ENCODE data around the gene HPRT1.

HPRT1 gene

GRCh38 chrX:134478374-134478773 is 18.4 kb downstream of the HPRT1 start:
- DNase-seq = no peak

DNA sequence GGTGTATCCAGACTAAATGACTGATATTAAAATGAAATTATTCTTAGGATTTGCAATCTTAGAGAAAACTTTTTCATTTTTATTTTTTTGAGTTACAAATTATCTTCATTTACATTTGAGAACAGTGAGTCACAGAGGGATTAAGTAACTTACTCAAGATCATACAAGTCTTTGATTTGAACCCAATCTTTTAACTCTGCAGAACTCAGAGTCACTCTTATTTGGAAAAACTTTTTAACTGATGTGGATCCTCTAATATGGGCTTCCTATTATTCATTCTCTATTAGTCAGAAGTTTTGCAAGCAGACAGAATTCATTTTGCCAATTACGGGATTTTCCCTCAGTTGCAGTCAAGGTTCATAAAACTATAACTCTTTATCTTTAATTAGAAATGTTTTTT is 20.1 kb downstream of the HPRT1 start:
- DNase-seq = no peak

GRCh38 chrX:134481339-134481738 is 21.4 kb downstream of the HPRT1 start:
- no peak for DNase-seq

- DNase-seq = no peak
Measured at GRCh38 chrX:134482371-134482770, 22.4 kb downstream of the HPRT1 start.

DNA sequence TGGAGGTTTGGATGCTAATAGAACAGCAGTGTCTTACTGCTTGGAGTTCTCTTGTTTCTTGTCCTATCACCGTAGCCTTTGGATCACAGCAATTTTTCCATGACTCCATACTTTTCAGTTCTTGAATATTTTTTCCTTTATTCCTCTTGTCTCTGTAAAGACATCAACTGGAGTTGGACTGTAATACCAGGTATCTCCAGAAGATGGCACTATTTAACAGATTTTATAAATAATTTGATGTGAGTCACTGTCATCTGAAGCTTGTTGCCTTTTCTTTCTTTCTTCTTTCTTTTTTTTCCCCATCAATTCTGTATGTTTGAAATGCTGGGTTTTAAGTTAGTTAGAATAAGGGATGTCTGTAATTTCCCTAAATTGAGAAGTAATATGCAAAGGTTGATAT is 24.1 kb downstream of the HPRT1 start:
- no peak for DNase-seq

DNA sequence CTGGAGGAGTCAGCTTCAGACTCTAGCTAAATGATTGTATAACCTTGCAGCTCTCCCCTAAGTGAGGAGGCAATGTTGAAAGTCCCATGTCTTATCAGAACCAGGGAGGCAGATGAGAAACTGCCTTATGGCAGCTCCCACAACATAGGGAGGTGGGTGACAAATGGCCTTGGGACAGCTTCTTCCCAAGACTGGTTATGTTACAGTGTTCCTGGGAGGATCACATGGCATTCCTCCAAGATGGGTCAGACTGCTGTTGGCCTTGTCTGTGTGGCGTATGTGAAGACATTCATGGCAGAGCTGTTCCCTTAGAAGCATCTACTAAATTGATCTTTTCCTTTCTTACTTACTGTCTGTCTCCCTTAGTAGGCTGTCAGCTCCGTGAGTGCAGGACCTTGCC is 42.0 kb downstream of the HPRT1 start:
- DNase-seq = no peak

DNA sequence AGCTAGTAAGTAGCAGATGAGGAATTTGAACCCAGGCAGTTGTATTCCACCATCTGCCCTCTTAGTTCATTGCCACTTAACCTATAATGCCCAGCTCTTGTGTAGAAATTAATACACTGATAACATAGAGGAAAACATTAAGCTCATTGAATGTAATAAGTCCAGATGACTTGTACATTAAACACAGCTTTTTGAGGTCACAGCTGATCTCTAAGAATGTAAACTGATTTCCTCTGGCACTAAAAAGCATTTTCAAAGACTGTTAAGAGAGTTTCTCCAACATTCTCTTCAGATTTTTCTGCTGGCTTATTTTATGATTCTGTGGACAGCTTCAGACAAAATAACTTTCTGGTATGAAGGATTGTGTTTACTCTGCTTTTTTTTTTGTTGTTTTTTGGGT is 42.7 kb downstream of the HPRT1 start:
- no peak for DNase-seq

DNA sequence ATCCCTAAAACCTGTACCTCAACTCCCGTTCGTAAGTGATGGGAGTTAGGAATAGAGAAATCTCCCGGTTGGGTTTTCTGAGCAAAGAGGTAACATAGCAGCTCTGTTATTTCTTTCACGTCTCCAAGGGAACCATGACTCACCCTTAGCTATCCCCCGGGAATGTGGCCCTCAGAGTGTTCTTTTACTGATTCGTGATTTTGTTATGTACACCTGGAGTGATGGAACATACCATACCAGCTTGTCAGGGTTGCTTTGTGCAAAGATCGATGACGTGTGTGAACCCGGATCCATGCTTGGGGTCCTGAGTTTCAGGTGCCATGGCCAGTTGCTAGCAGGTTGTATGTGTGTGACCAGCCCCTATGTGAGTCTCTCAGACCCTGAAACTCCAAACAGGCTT is 52.6 kb downstream of the HPRT1 start:
- no peak for DNase-seq

- no peak for DNase-seq
Measured at GRCh38 chrX:134513091-134513490, 53.1 kb downstream of the HPRT1 start.

- no peak for DNase-seq
Measured at GRCh38 chrX:134520860-134521390, 61.0 kb downstream of the HPRT1 start.

GRCh38 chrX:134524181-134524580 is 64.2 kb downstream of the HPRT1 start:
- no peak for DNase-seq

- no peak for DNase-seq
Measured at GRCh38 chrX:134525086-134525792, 65.3 kb downstream of the HPRT1 start.

- DNase-seq = no peak
Measured at GRCh38 chrX:134526399-134526798, 66.4 kb downstream of the HPRT1 start.

GRCh38 chrX:134528960-134529359 is 69.0 kb downstream of the HPRT1 start:
- DNase-seq = no peak

DNA sequence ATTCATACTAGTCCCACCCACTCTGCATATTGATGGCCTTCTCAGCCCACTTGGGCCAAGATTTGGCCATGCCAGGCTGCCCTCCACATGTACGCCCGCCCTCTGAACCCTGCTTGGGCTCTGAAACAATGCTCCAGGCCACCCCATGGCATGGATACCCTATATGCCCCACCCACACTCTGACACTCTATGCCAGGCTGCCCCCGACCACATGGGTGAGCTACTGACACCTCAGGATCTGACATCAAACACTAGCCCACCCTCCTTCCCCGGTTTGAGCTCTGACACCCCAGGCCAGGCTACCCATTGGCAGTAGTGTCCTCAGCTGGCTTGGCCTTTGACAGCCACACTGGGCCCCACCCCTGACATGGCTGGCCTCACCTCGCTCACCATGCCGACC is 69.5 kb downstream of the HPRT1 start:
- no peak for DNase-seq

DNA sequence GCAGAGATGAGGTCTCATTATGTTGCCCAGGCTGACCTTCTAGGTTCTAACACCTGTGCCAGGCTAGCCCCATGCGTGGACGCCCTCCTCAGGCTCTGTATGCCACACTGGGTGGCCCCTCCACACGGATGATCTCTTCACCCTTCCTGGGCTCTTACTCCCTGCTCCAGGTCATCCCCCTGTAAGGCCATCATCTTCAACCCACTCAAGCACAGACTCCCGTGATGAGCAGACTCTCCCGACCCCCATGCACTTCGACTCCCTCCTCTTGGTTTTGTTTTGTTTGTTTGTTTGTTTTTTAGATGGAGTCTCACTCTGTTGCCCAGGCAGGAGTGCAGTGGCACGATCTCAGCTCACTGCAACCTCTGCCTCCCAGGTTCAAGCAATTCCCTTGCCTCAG is 70.9 kb downstream of the HPRT1 start:
- no peak for DNase-seq

- no peak for DNase-seq
Measured at GRCh38 chrX:134533352-134533751, 73.4 kb downstream of the HPRT1 start.

DNA sequence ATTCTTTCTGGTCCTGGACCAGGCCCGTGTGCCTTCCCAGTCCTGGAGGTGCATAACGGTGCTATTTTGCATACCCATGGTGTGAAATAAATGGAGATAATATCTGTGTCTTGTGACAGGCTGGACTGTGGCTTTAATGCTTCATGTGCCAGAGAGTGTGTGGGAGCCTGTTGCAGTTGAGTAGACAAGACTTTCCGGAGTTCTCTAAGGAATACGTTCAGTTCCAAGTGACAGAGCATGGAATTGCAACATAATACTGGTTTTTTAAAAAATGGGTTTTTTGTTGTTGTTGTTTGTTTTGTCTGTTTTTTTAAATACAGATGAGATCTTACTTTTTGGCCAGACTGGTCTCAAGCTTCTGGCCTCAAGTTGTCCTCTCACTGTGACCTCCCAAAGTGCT is 74.0 kb downstream of the HPRT1 start:
- DNase-seq = no peak

GRCh38 chrX:134537179-134537955 is 77.4 kb downstream of the HPRT1 start:
- DNase-seq = no peak

DNA sequence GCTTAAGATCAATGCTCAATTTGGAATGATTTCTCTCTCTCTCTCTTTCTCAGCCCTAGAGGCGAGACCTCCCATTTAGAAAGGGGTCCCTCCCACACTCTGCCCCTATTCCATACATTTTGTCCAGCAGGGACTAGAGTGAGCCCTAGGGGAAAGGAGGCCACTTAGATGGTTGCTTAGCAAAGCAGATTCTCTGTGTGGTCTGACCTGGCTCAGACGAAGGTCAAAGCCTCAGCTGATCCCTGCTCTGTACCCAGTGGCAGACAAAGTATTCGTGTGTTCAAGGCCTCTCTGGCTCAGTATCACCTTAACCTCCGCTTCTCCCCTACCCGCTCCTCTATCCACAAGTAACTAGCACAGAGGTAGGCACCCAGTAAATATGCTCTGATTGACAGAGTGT is 78.4 kb downstream of the HPRT1 start:
- DNase-seq = no peak

- no peak for DNase-seq
Measured at GRCh38 chrX:134541906-134542305, 81.9 kb downstream of the HPRT1 start.

GRCh38 chrX:134542485-134542884 is 82.5 kb downstream of the HPRT1 start:
- DNase-seq = no peak

- no peak for DNase-seq
Measured at GRCh38 chrX:134543288-134543687, 83.3 kb downstream of the HPRT1 start.

DNA sequence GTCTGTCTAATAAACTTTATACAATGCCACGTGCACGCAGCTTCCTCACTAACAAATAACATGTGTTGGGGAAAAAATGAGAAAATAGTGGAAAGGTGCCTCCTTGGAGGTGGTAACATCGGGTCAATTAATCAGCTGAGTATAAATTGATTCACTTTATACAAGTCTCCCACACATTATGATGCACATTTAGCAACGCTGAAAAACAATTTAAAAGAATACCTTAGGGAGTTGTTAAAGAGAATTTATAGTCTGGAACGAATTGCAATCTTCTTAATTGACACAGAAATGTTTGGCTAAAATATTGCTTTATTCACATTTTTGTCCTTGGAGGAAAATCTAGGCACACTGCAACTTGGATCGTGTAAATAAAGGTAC is 84.2 kb downstream of the HPRT1 start:
- no peak for DNase-seq

Measured in activated CD4-positive, alpha-beta T cell treated with anti-CD3 and anti-CD28 coated beads for 1 hour (primary cell).